ENCODE measurements around the gene CPED1.
"Not testable (repeated sequence)": the region's sequence is repeated elsewhere in the genome, so short reads cannot be mapped to it uniquely, and the experiment has no call there.

The CPED1 gene

GRCh38 chr7:120981888-120982615, 6.5 kb upstream of the CPED1 start:
- peak; percentile 66 for DNase-seq (ENCODE audit: low read depth)

DNA sequence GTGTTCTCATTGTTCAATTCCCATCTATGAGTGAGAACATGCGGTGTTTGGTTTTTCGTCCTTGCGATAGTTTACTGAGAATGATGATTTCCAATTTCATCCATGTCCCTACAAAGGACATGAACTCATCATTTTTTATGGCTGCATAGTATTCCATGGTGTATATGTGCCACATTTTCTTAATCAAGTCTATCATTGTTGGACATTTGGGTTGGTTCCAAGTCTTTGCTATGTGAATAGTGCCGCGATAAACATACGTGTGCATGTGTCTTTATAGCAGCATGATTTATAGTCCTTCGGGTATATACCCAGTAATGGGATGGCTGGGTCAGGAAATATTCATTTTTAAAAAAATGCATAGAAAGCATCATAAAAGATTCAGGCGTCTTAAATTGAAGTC, 4.9 kb upstream of the CPED1 start:
- DNase-seq (ENCODE audit: low read depth): not testable (repeated sequence)

GRCh38 chr7:120984406-120984805, 4.1 kb upstream of the CPED1 start:
- DNase-seq (ENCODE audit: low read depth): no peak

- DNase-seq (ENCODE audit: low read depth): no peak
Measured at GRCh38 chr7:120985130-120985758, 3.3 kb upstream of the CPED1 start.

- DNase-seq (ENCODE audit: low read depth): no peak
Measured at GRCh38 chr7:120985839-120986238, 2.7 kb upstream of the CPED1 start.

DNA sequence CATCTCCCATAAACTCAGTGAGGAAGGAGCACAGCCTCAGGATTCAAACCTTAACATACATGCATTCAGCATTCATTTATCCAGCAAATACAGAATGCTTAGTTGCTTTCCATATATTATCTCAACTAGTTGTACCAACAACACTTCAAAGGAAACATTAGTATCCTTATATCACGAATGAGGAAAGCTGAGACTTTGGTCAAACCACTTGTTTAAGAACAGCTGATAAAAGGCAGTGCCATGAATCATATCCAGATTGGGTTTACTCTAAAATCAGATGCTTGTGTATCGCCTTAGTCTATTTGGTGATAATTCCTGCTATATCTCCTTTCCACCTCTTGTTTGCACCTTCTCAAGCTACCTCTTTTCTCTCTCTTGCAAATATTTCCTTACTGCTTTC, 1.9 kb upstream of the CPED1 start:
- no peak for DNase-seq (ENCODE audit: low read depth)

DNA sequence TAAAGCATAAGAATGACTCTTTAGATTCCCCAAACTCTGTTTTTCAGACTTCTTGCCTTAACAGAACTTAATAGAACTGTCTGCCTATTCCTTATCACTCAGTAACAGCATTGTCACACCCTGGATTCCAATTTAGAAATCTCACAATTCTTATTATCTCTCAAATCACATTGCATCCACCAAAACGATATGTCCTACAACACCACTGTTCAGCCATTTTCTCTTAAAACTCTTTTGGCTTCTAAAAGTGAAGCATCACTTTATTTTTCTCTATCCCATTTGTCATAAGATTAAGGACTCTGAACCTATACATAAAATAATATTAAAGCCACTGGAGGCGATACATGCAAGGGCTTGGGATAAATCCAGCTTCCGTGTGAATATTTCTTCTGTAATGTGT, 1.2 kb upstream of the CPED1 start:
- no peak for DNase-seq (ENCODE audit: low read depth)

GRCh38 chr7:120987683-120988590, 574 bp upstream of the CPED1 start:
- peak; percentile 92 for DNase-seq (ENCODE audit: low read depth)

DNA sequence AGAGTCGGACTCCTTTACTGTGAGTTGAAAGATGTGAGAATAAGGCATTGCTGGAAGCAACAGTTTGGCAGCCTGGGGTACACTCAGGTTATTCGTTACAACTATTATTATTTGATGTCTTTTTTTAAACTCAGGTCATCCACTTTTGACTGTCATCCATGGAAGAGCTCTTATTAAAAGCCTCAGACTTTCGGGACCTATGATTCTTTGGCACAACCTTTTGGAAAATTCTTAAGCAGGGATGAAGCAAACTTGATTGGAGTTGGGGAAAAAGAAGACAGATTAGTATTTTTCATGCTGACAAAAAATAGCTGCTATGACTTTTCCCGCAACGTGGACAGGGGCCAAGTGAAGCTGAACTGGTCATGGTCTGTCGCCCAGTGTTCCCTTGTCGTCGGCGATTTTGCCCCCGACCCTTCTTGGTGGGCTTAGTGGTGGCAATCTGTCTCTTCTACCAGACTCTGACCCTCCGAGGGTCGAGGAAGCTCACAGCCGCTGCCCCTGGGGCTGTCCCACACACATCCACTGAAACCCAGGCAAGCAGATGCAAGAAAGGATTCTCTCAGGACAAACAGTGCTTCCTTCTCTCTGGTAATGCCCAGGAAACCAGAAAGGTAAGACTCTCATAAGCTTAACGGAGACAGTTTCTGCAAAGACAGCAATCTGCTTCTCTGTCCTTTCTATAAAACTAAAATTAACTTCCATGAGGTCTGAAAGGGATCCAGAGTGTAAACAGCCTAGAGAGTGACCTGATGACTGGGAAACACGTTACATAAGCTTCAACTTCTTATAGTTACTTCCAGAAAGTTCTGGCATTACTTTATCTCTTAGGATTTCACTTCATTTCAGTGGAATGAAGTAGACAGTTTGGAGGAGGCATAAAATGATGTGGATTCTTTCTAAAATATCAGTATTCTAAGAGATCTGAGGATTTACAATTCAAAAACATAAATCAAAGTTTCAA, 1.0 kb downstream of the CPED1 start:
- DNase-seq (ENCODE audit: low read depth): peak; percentile 11

DNA sequence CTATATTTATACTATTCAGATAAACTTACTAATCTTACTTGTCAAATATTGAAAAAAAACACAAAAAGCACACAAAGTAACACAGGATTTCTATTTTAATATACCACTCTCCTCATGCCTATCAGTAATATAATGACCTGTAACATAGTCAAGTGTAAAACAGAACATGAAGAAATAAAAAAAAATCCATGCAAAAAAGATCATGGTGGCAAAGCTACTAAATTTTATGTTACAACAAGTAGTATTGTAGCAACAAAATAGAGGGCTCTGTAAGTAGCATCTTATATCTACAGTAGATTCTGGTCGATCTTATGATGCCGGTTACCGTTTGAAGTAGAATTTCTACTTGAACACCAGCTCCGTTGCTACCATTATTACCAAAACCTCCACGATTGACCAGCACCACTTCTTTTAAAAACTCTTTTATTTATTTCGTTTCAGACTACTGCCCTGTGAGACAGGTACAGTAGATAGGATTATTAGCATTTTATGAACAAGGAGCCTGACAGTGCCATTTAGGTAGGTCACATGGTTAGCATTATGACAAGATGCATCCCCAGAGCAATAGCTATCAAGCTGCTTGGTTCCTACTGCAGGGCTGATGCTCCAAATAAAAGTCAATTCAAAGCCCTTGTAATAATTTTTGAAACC, 2.1 kb downstream of the CPED1 start:
- DNase-seq (ENCODE audit: low read depth): peak; percentile 18

GRCh38 chr7:120991161-120991560, 2.6 kb downstream of the CPED1 start:
- DNase-seq (ENCODE audit: low read depth): no peak

DNA sequence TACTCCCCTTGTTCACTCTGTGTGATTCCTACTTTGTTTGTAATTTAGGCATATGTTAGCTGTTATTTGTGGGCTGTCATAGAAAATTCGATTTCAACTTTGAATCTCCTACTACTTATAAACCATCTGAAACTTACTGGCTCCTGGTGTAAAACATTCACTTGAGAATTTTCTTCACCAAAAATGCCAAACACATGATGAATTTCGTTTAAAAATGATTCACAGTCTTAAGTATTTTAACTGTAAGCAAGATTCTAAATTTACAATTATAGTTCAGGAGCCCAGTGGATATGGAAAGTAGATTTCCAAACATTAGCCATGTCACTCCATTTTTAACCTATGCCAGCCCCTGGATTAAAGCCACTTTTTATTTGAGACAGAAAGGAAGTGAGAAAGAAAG, 3.1 kb downstream of the CPED1 start:
- DNase-seq (ENCODE audit: low read depth): peak; percentile 90

DNA sequence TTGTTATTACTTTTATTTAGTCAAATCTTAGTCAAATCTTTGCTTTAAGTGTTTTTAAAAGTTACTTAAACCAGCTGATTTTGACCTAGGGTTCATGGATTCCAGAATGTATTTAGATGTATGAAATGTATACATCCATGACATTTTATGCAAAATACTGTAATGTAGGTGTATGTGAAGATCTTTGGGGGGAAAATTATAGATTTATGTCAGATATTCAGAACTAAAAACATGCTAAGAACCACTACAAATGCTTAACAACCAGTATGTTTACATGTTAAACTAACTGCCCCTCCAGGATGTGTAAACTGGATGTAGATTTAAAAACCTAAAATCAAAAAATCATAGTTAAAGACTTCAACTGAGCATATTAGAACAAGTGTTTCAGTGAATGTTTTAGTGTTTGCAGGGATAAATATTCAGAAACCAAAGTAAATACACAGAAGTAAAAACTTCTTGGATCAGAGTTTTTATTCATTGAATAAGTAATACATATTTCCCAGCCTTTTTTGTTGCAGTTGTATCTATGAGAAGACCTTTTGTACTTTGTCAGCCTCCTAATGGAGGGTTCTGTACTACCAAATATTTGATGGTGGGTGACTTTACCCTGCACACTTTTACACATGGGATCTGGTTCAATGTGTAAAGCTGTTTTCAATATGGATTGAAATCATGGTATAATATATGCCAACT, 3.9 kb downstream of the CPED1 start:
- no peak for DNase-seq (ENCODE audit: low read depth)

DNA sequence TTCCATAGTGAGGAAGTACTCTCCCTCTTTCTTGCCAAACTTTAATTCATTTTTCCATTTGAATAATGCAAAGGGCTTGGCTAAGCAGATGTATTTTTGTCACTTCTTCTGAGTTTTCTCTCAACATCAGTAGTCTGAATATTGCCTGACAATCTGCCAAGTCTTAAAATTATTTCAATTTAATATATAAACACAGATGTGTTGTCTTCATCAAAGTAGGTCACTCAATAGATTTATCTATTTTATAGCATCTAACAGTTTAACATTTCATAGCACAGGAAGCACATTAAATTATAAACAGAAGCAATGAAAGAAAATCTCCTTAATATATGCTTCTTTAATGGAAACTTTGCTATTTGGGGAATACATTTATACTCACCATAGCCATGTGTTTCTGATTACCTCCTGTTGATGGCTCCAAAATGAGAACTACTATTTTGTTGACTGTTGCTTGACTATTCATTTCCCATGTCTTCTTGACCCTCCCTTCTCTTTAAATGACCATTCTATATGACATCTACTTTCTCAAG, 4.5 kb downstream of the CPED1 start:
- DNase-seq (ENCODE audit: low read depth): peak; percentile 53

- DNase-seq (ENCODE audit: low read depth): peak; percentile 16
Measured at GRCh38 chr7:120993553-120994191, 5.2 kb downstream of the CPED1 start.

DNA sequence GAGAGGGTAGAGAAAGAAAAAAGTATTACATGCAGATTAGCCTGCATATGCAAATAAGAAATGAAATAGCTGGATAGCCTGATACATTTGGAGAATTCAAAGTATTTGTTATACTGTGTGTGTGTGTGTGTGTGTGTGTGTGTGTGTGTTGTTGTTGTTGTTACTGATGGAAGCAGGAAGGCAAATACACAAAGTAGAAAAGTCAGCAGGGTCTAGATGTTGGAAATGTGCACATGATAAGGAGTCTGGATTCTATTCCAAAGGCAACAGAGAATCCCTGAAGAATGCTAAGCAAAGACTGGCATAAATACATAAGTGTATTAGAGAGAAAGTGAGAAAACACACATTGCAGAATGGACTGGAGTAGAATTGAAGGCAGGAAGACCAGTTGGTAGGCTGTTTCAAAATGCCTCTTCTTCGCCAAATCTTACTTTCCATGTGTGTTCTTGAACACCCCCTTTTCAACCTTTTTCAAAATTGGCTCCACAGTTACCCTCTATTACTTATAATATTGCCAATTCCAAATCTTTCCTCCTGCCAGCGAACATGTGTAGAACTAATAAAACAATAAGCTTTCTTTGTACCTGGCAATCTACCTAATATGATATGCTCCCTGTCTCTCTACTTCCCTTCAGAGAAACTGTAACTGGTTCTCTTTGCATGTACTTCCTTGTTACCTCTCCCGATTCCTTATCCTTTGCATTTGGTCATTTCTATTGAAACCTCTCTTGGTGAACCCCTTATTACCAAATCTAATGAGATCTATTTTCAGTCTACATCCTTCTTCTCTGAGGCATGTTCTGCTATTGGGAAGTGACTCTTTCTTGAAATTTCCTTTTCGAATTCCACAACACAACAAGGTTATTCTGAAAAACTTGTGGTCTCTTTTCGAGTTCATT, 6.2 kb downstream of the CPED1 start:
- no peak for DNase-seq (ENCODE audit: low read depth)

- no peak for DNase-seq (ENCODE audit: low read depth)
Measured at GRCh38 chr7:120995654-120996053, 7.1 kb downstream of the CPED1 start.

DNA sequence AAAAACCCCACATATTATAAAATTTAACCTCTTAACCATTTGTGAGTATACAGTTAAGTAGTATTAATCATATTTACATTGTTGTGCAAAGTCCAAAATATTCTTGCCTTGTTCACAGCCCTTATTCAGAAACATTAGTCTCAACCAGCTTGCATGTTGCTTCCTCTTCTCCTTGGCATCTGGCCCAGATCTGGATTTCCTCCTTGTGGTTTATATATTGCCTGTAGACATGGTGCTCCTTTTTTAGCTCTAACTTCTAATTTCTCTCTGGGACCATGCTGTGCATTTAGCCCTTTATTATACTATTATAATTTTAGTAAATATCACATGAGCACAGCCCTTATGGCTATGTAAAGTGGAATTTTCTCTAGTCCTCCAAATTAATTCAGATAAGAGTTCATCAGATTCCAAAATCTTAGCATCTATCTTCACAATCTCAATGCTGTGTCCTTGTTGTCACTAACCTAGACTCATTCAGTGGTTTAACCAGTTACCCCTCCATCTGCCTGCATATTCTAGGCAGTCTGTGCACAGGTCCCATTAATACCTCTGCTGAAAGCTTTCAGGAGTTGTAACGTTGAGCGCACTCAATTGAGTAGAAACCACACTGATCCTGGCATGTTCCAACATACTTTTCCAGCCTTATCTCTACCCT, 7.9 kb downstream of the CPED1 start:
- DNase-seq (ENCODE audit: low read depth): peak; percentile 85
